GM19035 (cell line): ENCODE results near the gene WNT7B.

Experiments
- ATAC-seq: cut with Tn5 transposase; IDR thresholded peaks from one replicate; pipeline ENCODE4 v1.9.1; 2021; ENCODE audit not compliant: unreplicated experiment

The WNT7B gene

DNA sequence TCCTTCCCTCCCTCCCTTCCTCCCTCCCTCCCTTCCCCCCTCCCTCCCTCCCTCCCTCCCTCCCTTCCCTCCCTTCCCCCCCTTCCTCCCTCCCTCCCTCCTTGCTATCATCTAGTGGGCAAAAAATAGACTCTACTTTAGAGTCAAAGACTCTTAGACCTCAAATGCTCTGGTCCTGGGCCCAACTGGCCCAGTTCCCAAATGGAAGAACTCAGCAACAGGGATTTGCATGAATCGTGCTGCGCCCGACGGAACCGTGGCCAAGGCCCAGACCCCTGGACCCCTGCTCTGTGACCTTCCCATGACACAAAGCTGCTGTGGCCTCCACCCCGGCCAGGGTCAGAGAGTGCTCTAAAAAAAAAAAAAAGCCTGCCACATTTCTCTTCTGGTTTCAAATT, 97.4 kb downstream of the WNT7B start:
- no peak for ATAC-seq

DNA sequence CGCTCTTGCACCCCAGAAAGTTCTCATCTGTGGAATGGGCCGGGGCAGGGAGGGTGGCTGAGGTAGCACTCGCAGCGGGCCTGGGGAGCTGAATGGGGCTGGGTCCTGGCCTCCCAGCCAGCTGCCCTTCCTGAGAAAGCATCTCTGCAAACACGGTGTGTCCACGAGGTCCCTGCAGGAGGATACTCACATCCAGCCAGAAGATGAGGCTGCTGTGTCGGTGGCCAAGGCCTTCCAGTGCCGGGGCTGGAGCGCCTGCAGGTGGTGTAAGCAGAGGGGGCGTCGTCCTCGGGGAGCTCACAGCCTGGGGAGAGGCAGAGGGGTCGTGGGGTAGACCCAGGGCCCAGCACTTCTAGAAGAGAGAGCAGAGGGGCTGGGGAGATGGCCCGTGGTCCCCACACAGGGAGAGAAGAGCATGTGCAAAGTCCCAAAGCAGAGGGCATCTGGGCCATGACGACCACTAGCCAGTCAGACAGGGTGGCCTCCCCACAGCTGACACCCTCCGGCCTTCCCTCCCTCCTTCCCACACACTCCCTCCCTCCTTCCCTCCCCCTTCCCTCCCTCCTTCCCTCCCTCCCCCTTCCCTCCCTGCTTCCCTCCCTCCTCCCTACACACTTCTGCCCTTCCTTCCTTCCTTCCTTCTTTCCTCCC, 97.9 kb downstream of the WNT7B start:
- no peak for ATAC-seq

DNA sequence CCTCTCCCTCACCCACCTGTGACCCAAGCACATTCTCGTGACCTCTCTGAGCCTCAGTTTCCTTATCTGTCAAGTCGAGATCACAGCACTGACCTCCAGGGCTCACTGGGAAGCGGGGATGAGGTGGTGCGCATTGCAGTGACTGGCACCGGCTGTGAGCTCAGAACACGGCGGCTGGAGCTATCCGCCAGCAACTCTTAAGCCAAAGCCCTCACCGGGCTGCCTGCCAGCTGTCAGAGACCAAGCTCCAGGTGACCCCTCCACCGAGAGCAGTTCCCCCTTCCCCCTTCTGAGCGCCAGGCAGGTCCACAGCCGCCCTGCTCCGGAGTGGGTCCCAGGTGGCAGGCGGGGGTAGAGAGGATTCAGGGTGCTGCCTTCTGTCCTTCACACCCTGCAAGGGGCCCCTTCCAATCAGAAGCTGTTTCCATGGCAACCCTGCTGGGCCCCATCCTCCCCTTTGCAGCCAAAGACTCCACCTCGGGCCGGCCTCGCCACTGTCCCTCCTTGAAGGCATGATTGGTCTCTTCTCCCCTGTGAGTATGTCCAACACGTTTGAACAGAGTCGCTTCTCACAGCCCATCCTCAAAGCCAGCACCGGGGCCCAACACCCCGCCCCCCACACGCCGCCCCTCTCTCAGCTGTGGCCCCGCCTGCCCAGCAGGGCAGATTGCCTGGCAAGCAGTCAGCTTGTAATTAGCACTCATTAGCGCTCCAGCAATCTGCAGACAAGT, 98.7 kb downstream of the WNT7B start:
- no peak for ATAC-seq

DNA sequence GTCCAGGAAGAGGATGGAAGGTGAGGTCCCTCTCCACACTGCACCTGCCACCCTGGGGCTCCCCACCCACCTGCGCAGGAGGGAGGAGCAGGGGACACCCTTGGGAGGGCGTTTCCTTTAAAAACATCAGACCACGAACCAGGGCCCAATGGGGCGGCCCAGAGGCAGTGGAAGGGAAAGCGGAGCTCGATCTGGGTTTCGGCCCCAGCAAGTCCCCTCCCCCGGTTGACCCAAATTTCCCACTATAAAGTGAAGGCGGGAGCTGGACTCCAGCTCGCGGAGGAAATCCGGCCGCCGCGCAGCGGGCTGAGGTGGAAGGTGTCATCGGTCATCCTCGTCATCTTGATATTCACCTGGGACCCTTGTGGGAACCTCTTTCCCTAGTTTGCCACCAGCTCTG, 99.3 kb downstream of the WNT7B start:
- ATAC-seq = no peak

DNA sequence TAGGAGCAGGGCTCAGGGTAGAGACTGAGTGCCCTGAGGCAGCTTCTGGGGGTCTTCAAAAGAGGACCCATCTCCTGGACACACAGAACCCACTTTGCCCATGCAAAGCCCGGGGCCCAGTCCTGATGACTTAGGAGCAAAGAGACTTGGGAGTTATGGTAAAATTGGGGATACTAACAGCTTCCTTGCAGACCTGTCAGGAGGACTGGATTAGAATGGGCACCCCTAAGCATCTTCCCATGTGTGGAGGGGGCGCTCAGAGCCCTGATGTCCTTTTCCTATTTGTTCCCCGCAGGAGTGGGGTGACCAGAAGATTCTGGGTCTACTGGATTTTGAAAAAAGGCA, 100.0 kb downstream of the WNT7B start:
- no peak for ATAC-seq

DNA sequence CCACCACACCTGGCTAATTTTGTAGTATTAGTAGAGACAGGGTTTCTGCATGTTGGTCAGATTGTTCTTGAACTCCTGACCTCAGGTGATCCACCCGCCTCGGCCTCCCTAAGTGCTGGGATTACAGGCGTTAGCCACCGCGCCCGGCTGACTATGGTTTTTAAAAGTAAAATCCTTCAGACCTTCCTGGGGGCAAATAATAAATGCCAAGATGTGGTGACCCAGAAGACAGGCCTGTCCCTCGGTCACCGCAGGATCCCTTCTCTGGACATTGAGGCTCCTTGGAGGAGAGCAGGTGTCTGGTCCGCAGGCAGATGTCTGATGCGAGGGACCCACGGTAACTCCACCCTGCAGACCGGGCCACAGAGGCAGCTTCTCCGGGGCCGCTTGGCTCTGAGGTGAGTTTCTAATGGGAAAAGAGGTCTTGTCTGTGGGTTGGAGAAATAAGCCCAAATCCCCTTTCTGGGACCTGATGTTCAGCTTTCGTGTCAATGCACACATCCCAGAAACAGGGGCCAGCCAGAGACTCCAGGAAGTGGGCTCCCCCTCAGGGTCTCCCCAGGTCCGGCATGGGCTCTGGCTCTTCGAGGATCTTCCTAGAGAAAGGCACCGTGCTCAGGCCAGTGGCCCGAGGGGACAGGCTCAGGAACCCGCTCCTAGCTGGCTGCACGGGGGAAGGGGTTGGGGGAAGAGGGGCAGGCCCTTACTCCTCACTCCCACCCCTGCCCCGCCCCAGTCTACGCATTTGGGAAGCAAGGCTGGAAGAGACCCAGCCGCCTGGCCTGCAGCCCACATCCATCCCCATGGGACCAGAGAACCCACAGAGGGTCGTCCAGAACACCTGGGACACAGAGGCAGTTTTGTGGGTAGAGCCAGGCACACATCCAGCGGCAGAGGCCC, 100.6 kb downstream of the WNT7B start:
- ATAC-seq = no peak

DNA sequence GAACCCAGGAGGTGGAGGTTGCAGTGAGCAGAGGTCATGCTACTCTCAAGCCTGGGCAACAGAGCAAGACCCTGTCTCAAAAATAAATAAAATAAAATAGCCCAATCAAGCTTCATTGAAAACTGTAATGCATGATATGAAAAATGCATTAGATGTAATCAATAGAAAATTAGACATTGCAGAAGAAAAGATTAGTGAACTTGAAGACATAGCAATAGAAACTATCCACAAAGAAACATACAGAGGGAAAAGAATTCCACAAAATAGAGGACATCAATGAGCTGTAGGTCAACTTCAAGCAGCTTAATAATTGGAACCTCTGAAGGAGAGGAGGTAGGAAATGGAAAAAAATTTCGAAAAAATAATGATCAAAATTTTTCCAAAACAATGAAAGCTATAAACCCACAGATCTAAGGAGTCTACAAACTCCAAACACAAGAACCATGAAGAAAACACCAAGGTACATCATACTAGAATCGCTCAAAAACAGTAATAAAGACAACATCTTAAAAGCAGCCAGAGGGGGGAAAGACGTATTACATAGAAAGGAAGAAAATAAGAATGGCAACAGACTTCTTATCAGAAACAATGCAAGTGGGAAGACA, 104.2 kb downstream of the WNT7B start:
- no peak for ATAC-seq

DNA sequence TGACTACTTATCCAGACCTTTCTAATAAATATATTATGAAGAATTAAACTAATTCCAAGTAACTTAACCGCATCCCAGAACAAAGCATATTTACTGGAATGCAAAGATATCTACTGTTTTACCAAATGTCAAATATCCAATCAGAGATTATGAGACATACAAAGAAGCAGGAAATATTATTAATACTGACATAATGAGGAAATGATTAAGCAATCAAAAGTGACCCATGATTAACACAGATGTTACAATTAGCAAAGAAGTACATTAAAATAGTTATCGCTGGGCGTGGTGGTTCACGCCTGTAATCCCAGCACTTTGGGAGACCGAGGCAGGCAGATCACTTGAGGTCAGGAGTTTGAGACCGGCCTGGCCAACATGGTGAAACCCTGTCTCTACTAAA, 105.2 kb downstream of the WNT7B start:
- ATAC-seq = no peak
